Activated naive CD4-positive, alpha-beta T cell treated with anti-CD3 and anti-CD28 coated beads, Interleukin-2, amount 10 ng/mL, durations not matched to agents 7 days and 5 days (primary cell): ENCODE data around the gene CADM1.

Source experiments
- CTCF ChIA-PET: fragments of 350-600 bp; sonication (Branson Sonifier 250); formaldehyde crosslinking; loops from one replicate; lab custom pipeline; 2021; ENCODE audit warnings: antibody characterized with exemption; lab: Charles Lee
- DNase-seq: peaks from one replicate; pipeline ENCODE4 v3.0.0-alpha.2; 2020
- H3K27ac Mint-ChIP-seq: one replicate; pipeline ENCODE4 v1.8.0; 2021; ENCODE audit warnings: mild to moderate bottlenecking, moderate library complexity, mixed read lengths
- H3K27me3 Mint-ChIP-seq: one replicate; pipeline ENCODE4 v1.8.0; 2021; ENCODE audit warnings: mild to moderate bottlenecking, mixed read lengths
- H3K36me3 Mint-ChIP-seq: one replicate; pipeline ENCODE4 v1.8.0; 2021; ENCODE audit warnings: mixed read lengths
- H3K4me1 Mint-ChIP-seq: one replicate; pipeline ENCODE4 v1.8.0; 2021; ENCODE audit warnings: mixed read lengths
- H3K4me3 Mint-ChIP-seq: one replicate; pipeline ENCODE4 v1.8.0; 2021; ENCODE audit warnings: mild to moderate bottlenecking, moderate library complexity, mixed read lengths
- H3K9me3 Mint-ChIP-seq: one replicate; pipeline ENCODE4 v1.8.0; 2021; ENCODE audit warnings: mixed read lengths

Gene CADM1

DNA sequence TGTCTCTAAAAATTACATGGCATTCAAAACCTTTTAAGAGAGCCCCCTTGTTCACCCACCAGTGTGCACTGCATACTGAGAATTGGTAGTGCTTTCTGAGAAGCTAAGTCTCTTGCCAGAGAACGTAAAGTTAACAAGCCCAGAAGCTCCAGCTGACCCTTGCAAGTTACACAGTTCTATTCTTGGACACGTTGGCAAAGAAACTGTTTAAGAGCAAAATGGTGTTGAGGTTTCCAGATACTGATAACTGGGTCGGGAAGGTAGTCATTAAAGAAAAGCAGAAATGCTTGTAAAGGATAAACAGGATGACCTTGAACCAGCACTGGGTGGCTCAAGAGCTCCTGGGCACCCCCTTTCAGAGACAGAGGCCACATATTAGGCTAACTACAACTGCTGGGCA, 284.8 kb downstream of the CADM1 start:
- H3K4me1 Mint-ChIP-seq = peaks cover 20% of the 10 kb centered on the region
- CTCF ChIA-PET = no interaction called here
- no peak for DNase-seq
- H3K9me3 Mint-ChIP-seq = no peaks in the 10 kb centered on the region
- H3K27me3 Mint-ChIP-seq = peaks cover 5% of the 10 kb centered on the region
- H3K36me3 Mint-ChIP-seq = no peaks in the 10 kb centered on the region
- H3K27ac Mint-ChIP-seq = no peak overlapping the region
- no peak overlapping the region for H3K4me3 Mint-ChIP-seq

DNA sequence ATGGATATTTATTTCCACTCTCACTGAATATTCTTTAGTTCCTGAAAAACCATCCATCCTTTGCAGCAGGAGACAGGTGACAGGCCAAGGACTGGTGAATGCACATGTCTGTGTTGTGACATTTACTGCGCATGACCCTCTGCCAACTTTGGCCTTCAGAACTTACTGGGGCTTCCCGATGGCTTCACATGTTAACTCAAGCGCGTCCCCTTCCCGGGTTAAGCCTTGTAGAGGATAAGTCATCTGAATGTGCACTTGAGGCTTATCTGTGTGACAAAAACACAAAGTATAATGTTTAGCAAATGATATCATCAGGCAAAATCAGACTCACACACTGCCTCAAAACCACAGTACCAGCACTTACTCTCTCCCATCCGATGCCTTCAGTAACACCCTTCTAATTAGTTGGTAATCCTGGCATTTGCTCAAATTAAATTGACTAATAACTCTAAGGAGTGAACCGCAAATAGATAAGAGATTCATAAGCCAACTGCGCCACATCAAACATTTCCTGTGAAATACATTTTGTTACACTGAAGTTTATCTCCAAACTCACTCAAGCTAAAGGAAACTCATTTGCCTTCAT, 286.4 kb downstream of the CADM1 start:
- no peak overlapping the region for H3K4me3 Mint-ChIP-seq
- peaks cover 12% of the 10 kb centered on the region for H3K4me1 Mint-ChIP-seq
- no peaks in the 10 kb centered on the region for H3K9me3 Mint-ChIP-seq
- H3K27ac Mint-ChIP-seq = no peak overlapping the region
- DNase-seq = no peak
- CTCF ChIA-PET = no interaction called here
- no peaks in the 10 kb centered on the region for H3K36me3 Mint-ChIP-seq
- peaks cover 5% of the 10 kb centered on the region for H3K27me3 Mint-ChIP-seq

DNA sequence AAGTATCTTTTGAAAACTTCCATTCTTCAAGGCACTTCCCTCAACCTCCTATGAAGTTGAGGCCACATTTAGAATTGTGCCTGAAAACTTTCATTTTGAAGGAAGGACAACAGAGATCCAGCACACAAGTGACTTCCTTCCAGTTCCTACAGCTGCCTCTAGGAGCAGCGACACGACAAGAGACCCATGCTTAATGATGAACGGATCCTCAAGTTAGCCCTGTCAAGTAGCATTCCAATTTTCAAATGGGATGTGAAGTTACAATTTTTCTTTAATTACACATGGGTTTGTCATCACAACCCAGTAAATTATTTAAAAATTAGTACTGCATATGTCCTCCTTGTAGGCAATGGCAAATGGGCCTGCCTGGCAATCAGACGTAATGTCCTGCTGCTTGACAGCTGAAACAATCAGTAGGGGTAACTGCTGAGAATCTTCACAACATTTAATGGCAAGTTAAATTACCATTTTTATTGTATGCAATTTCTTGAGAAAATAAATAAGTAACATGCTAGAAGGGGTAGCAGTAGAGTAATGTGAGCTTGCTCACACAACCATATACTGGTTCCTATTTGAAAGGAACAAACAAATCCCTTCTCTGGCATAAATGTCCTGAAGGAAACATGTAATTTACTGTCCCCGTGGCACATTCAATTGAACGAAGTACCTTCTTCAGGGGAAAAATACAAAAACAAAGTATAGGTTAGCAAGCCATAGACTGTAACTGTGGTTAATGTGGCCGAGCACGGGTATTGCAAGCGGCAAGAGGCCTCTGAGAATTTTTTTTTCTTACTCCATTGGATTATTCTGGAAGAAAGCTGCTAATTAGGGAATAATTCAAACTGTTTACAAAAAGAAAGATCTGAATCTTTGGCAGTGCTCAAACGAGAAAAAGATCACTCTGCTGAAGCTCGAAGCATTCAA, 288.3 kb downstream of the CADM1 start:
- DNase-seq = no peak
- Mint-ChIP-seq H3K4me3 (no peak overlapping the region), H3K9me3 (no peaks in the 10 kb centered on the region), H3K27ac (no peak overlapping the region), H3K27me3 (peaks cover 5% of the 10 kb centered on the region), H3K4me1 (no peaks in the 10 kb centered on the region), H3K36me3 (no peaks in the 10 kb centered on the region)
- CTCF ChIA-PET = no interaction called here

DNA sequence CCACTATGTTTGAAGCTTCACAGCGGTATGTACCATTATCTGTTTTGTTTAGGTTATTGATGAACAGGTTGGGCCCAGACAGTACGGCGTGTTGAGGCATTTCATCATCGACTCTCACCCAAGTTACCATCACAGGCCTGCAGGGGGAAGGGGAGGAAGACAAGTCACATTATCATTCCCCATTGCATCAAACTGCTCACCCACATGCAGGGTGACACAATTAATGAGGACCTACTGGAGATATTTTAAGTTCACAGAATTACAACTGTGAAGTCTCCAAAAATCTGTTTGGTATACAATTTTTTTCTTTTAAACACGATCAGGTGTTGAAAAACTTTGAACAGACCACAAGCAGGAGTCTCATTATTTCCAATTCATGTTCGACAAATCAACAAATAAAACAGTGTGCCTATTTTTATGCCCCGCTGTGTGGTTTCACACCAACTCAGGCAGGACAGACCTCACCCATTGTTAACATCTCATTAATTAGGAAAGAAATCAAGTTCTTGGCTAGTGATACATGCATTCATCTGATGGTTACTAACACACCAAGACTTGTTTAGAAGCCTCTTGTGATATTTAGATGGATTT, 289.5 kb downstream of the CADM1 start:
- Mint-ChIP-seq H3K36me3 (no peaks in the 10 kb centered on the region), H3K9me3 (no peaks in the 10 kb centered on the region), H3K4me3 (no peak overlapping the region), H3K4me1 (no peaks in the 10 kb centered on the region), H3K27ac (no peak overlapping the region), H3K27me3 (peaks cover 5% of the 10 kb centered on the region)
- no peak for DNase-seq
- CTCF ChIA-PET = interaction anchor here (1.1 kb wide), 1 partner anchor 120 kb away, joined by 3 read pairs; no protein-coding TSS in a partner anchor

DNA sequence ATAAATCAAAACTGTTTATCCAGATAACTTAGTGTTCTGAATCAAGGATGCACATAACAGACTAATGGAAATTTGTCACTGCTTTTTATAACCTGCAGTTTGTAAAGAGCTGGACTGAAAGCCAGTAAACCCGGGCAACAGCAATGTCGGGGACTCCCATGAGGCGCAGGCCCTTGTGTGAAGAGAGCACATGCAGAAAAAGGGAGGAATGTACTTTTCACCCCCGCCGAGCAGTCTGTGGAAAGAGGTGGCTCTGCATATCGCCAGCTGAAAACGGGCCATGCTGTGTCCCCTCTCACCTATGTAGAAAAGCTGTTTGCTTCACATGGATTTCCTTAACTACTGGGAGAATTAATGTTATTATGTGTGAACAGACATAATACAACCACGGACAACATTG, 291.2 kb downstream of the CADM1 start:
- no peaks in the 10 kb centered on the region for H3K36me3 Mint-ChIP-seq
- no peak overlapping the region for H3K4me3 Mint-ChIP-seq
- no peaks in the 10 kb centered on the region for H3K4me1 Mint-ChIP-seq
- DNase-seq = no peak
- CTCF ChIA-PET = no interaction called here
- peaks cover 4% of the 10 kb centered on the region for H3K27me3 Mint-ChIP-seq
- no peaks in the 10 kb centered on the region for H3K9me3 Mint-ChIP-seq
- no peak overlapping the region for H3K27ac Mint-ChIP-seq

DNA sequence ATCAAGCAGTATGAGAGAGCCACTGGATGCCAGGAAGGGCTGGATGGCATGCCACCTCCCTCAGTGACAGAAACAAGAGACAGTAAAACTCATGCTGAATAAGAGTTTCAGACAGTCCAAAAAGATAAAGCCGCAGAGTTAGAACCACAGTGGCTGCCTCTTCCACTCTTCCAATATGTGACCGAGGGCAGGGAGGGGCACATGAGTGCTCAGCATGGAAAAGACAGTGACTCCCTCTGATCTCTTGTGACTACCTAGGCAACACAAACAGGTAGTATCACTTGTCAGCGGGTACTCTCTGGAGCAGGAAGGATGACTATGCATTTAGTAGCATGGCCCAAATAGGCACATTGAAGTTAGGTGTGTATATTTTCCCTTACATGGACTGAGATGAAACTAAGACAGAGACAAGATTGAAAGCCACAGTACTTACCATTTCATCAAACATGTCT, 295.4 kb downstream of the CADM1 start:
- H3K9me3 Mint-ChIP-seq = no peaks in the 10 kb centered on the region
- no peak for DNase-seq
- H3K27ac Mint-ChIP-seq = no peak overlapping the region
- no peaks in the 10 kb centered on the region for H3K4me1 Mint-ChIP-seq
- no peak overlapping the region for H3K4me3 Mint-ChIP-seq
- no peaks in the 10 kb centered on the region for H3K36me3 Mint-ChIP-seq
- CTCF ChIA-PET = no interaction called here
- H3K27me3 Mint-ChIP-seq = no peaks in the 10 kb centered on the region

DNA sequence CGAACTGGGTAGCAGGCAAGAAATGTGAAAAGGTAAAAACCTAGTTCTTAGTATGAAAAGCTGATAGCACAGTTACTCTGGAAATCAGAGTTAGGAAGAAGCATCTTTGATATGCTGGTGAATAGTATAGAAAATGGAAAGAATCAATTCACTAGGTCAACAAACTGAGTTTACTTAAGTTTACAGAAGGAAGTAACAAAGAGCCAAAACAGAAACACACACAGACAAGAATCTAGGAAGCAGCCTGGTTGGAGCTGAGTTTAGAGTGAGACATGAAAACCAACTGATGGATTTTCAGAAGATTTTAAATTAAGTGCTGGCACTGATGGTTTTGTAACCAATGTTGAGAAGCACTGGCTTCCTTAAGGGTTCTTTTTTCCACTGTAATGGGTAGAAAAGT, 296.3 kb downstream of the CADM1 start:
- no peak for DNase-seq
- no peak overlapping the region for H3K27ac Mint-ChIP-seq
- no peak overlapping the region for H3K4me3 Mint-ChIP-seq
- H3K36me3 Mint-ChIP-seq = no peaks in the 10 kb centered on the region
- no peaks in the 10 kb centered on the region for H3K27me3 Mint-ChIP-seq
- CTCF ChIA-PET = no interaction called here
- no peaks in the 10 kb centered on the region for H3K9me3 Mint-ChIP-seq
- no peaks in the 10 kb centered on the region for H3K4me1 Mint-ChIP-seq

DNA sequence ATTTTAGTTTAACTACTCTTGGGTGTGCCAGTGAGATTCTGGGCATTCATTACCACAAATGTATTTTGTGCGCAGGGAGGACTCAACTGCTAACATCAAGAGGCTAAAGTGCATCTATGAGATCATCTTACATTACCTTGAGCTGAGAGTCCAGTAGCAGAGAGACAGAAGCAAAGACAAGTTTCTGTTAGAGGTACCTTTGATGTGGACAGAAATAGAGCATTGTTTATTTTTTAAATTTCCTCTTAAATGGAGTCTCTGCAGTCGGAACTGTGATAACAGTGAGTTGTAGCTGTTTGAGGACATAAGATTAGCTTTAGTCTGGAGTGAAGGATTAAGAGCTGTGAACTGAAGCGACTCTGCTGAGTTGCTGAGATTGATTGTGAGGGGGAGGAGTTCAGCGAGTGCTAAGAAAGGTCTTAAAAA, 297.0 kb downstream of the CADM1 start:
- Mint-ChIP-seq H3K36me3 (no peaks in the 10 kb centered on the region), H3K27me3 (no peaks in the 10 kb centered on the region), H3K27ac (no peak overlapping the region), H3K4me1 (no peaks in the 10 kb centered on the region), H3K4me3 (no peak overlapping the region), H3K9me3 (no peaks in the 10 kb centered on the region)
- CTCF ChIA-PET = no interaction called here
- DNase-seq = no peak

DNA sequence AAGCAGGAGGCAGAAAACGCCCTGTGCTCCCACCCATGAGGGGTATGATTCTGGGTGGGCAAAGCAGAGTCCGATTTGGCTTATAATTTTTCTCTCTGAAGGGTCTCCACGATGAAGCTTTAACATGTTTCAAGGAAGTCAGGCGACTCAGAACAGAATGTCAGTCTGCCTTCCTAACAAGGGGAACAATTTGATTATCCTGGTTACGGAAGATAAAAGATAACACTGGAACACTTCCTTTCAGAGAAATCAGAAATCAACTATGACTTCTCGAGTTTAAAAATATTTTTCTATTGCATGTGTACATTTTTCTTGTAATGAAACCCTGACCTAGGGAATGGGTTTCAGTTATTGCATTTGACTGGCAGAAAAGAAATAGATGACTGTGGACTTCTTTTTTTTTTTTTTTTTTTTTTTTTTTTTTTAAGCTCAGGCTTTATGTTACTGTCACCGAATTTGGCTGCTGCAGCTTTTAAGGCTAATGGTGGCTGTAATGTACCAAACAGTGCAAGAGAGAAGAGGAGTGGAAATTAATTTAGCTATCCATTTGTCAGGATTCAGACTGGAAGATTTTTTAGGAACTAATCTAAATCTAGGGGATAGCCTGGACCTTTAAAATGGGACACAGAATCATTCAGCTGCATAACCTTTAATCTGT, 297.7 kb downstream of the CADM1 start:
- no peak overlapping the region for H3K27ac Mint-ChIP-seq
- no peaks in the 10 kb centered on the region for H3K4me1 Mint-ChIP-seq
- no peaks in the 10 kb centered on the region for H3K27me3 Mint-ChIP-seq
- H3K9me3 Mint-ChIP-seq = no peaks in the 10 kb centered on the region
- DNase-seq = no peak
- H3K36me3 Mint-ChIP-seq = no peaks in the 10 kb centered on the region
- CTCF ChIA-PET = no interaction called here
- no peak overlapping the region for H3K4me3 Mint-ChIP-seq

DNA sequence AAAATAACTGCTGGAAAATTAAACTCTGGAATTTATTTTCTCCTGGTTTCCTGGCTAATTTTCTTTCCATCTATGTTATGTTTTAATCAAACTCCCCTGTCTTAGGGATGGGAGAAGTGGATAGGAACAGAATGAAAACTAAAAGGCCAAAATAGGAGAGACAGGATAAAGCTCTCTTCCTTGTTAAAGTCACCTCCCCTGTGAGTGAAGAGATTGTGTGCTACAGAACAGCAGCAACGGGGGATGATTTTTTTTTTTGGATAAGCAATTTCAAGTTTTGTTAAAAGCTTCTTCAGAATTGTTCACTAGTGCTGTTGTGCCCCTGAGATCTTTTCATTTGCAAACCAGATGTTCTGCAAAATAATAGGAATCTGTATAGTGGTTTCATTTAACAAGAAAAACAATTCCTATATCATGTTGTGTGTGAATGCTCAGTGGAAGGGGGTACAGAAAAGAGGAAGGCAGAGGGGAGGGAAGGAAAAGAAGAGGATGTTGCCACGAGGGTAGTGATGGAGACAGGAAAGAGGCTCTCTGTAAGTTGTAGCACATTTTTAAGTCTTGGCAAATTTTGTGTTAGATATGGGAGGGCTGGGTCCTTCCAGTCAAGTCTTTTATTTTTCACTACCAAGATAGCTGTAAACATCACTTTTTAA, 301.2 kb downstream of the CADM1 start:
- no peak for DNase-seq
- no peaks in the 10 kb centered on the region for H3K4me1 Mint-ChIP-seq
- no peak overlapping the region for H3K4me3 Mint-ChIP-seq
- no peaks in the 10 kb centered on the region for H3K36me3 Mint-ChIP-seq
- H3K27me3 Mint-ChIP-seq = no peaks in the 10 kb centered on the region
- CTCF ChIA-PET = no interaction called here
- H3K9me3 Mint-ChIP-seq = no peaks in the 10 kb centered on the region
- no peak overlapping the region for H3K27ac Mint-ChIP-seq

DNA sequence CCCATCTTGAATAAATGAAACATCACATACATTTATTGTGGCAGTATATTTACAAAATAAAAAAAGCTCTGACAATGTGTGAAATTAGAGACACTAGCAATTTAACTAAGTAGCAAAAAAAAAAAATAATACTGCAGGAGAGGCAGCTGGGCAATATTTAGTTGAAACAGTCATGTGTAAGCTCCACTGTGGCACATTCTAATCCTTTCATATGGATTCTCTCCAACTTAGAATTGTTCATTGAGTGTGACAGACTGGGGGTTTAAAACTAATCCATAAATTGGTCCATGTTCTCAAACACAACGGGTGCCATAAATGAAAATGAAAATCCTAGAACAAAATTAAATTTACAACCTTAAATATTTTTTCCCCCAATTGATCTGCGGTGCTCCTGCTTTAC, 302.1 kb downstream of the CADM1 start:
- Mint-ChIP-seq H3K27me3 (no peaks in the 10 kb centered on the region), H3K36me3 (no peaks in the 10 kb centered on the region), H3K9me3 (no peaks in the 10 kb centered on the region), H3K4me3 (no peak overlapping the region), H3K4me1 (no peaks in the 10 kb centered on the region), H3K27ac (no peak overlapping the region)
- DNase-seq = no peak
- CTCF ChIA-PET = no interaction called here

DNA sequence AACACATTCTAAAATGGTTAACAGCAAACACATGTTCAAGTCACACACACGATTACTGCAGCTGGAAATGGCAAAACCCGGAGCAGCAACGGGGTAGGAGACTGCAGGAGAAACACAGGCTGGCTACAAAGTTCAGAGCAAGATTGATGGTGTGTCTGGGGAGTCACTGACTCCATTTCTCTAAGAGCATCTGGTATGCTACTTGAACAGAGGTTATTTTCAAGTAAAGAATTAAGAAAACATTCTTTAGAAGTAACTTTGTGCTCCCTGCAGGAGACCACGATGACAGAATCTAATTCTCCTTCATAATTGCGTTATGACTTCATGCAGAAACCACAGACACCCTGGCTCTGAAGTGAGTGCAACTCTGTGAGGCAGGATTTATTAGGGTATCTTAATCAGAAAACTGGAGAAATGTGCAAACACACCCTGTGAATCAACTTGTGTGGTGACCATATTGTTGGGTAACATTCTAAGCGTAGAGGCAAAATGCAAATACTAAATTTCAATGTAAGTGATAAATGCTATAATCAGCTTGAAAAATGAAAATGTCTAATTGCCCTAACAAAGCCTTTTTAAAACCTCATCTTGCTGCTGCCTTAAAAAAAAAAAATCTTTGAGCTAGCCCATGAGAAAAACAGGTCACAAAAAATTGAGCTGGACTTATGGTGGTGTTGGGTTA, 303.0 kb downstream of the CADM1 start:
- Mint-ChIP-seq H3K27me3 (no peaks in the 10 kb centered on the region), H3K4me1 (no peaks in the 10 kb centered on the region), H3K27ac (no peak overlapping the region), H3K36me3 (no peaks in the 10 kb centered on the region), H3K4me3 (no peak overlapping the region), H3K9me3 (no peaks in the 10 kb centered on the region)
- CTCF ChIA-PET = no interaction called here
- no peak for DNase-seq

DNA sequence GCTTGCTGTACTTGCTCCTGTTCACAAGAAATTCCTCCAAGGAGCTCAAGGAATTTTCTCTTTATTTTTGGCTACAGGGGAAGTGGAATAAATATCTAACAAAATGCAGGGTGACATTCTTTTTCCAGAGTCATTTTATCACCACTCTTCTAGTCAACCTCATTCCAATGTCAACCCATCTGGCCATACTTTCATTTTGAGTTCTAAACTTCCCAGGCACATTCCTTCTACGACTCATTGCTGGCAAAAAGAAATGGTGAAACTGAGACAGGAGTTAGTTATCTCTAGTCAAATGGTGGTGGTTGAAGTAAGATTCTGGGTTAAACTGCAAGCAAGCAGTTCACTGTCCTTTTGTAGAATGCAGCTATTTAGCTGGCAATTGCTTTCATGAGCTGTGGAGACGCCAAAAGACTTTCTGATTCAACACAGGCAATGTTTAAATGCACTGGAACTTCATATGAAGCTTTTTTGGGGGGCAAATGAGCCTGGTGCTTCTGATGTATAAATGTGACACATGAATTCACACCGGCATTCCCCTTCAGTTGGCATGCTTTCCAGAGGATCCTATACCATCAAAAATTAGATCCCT, 304.6 kb downstream of the CADM1 start:
- Mint-ChIP-seq H3K36me3 (no peaks in the 10 kb centered on the region), H3K4me1 (no peaks in the 10 kb centered on the region), H3K4me3 (no peak overlapping the region), H3K27me3 (peaks cover 1% of the 10 kb centered on the region), H3K27ac (no peak overlapping the region), H3K9me3 (no peaks in the 10 kb centered on the region)
- DNase-seq = no peak
- CTCF ChIA-PET = interaction anchor here (0.7 kb wide), 1 partner anchor 15 kb away, joined by 3 read pairs; no protein-coding TSS in a partner anchor
